LNCAP (cell line): ENCODE data around the gene CCNK.

Experiments
- CTCF ChIP-seq: fragments of 450-650 bp; IDR thresholded peaks from 2 replicates; pipeline ENCODE4 v1.5.1; 2017; ENCODE audit warnings: mild to moderate bottlenecking

The CCNK gene

DNA sequence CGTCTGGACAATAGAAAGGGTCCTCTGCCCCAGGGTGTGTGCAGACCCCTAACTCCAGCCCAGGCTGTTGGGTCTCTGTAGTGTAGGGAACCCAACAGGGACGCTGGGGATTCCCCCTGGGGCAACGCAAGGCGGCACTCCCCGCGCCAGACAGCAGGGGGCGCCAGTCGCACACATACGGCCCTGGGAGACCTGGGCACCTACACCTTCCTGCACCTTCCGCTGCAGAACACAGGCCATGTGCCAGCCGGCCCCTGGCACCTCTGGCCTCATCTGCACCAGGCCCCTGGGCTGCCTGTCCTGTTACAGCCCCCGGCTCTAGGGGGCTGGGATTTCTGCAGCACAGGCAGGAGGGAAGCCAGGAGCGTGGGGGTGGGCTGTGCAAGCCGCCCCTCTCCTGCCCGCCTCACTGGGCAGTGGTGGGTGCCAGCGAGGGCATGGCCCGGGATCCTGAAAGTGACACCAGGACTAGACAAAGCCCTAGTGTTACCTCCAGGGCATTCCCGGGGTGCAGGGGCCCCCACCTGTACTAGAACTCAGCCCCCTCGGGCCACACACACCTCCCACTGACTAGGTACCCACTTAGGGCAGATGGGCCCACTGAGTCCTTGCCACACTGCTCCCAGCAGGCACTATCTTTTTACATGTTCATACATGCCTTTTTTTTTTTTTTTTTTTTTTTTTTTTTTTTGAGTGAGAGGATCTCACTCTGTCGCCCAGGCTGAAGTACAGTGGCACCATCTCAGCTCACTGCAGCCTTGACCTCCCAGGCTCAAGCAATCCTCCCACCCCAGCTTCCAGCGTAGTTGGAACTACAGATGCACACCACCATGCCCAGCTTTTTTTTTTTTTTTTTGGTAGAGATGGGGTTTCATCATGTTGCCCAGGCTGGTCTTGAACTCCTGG is 37.5 kb downstream of the CCNK start:
- TF ChIP-seq CTCF, result peak; percentile 97

GRCh38 chr14:99519347-99519881 is 38.2 kb downstream of the CCNK start:
- no peak for TF ChIP-seq CTCF

- TF ChIP-seq CTCF, result no peak
Measured at GRCh38 chr14:99519931-99520421, 38.8 kb downstream of the CCNK start.

DNA sequence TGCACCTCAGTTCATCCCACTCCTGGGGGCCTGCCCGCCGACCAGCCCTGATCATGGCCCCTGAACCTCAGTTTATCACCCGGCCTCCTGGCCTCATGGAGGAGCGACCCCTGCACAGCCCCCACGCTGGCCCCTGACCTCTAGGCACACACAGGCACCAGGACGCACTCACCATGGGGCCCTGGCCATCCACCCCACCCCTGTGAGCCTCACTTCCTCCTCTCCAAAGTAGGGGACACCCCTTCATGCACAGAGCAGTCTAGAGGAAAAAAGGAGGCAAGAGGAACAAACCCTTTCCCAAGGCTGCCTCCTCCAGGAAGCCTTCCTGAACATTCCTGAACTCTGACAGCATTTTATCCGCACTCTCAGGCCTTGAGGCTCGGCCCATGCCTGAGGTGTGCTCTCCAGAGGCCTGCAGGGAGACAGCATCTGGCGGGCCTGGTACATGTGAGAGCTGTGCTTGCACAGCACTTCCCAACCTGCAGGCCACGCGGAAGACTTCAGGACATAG is 39.4 kb downstream of the CCNK start:
- TF ChIP-seq CTCF, result no peak

DNA sequence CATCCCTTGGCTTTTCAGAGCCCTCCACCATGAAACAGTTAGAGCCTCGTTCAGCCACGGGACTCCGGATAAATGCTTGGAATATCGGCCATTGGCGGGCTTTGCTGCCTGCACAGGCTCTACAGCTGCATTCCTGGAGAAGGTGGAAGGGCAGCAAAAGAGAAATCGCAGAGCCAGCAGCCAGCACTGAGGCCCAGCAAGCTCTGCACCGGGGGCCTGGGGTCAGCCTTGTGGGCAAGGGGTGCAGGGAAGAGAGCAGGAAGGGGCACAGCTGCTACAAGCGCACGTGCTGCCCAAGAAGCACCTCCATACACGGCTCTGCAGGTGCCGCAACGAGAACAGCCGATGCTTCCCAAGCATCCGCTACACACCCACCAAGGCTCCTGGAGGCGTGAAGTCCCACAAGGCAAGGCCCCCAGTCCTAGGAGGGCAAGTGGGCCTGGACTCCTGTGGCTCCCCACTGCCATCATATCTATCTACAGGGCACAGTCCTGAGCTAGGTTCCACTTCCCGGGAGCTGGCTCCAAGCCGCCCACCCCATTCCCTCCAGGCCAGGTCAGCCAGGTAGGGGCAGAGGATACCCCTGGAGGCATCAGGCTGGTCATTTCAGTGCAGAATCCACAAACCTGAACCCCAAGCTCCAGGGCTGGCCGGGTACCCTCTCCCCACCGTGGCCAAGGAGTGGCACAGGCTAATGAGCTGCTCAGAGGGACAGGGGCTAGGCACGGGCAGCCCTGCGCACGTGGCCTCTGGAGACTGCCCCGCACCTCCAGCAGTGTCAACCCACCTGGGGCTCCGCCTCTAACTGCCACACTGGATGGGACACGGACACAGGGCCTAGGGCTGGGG is 40.2 kb downstream of the CCNK start:
- no peak for TF ChIP-seq CTCF

- no peak for TF ChIP-seq CTCF
Measured at GRCh38 chr14:99522025-99522401, 40.8 kb downstream of the CCNK start.

GRCh38 chr14:99522457-99522891 is 41.3 kb downstream of the CCNK start:
- no peak for TF ChIP-seq CTCF
